Measurements from ENCODE around the gene GPR155. TPM values are rescaled to one million over a fixed set of nuclear protein-coding genes. Genes with fewer than 3 reads are reported as not detected.
"Not testable (repeated sequence)": the region's sequence is repeated elsewhere in the genome, so short reads cannot be mapped to it uniquely, and the experiment has no call there.

Gene GPR155
- total RNA-seq, 1 experiment from 2014 or later = 2.1 TPM

GRCh38 chr2:174397773-174398172, 89.1 kb downstream of the GPR155 start:
- no peak for TF ChIP-seq CTCF (IDR thresholded peaks at IDR 0.05; ENCODE audit: unreplicated experiment)
- no TSS peak for BruUV-seq (replicated peaks)
- H3K36me3 Mint-ChIP-seq (ENCODE audit: insufficient read depth, unreplicated experiment) = peaks cover 23% of the 10 kb centered on the region
- no peaks in the 10 kb centered on the region for H3K9me3 Mint-ChIP-seq (ENCODE audit: low read depth, unreplicated experiment)
- intact Hi-C loops (cut with micrococcal nuclease; ENCODE audit: unreplicated experiment) = no loop called here
- CTCF ChIA-PET = no interaction called here
- no peak overlapping the region for H3K27ac Mint-ChIP-seq (ENCODE audit: unreplicated experiment)
- no peaks in the 10 kb centered on the region for H3K27me3 Mint-ChIP-seq (ENCODE audit: unreplicated experiment)
- no peak for DNase-seq
- H3K4me3 Mint-ChIP-seq (ENCODE audit: low read depth, unreplicated experiment) = no peak overlapping the region
- peaks cover 10% of the 10 kb centered on the region for H3K4me1 Mint-ChIP-seq (ENCODE audit: low read depth, unreplicated experiment)

- DNase-seq = no peak
- peak overlapping the region; percentile 93 for H3K4me3 Mint-ChIP-seq (ENCODE audit: low read depth, unreplicated experiment)
- peak overlapping the region; percentile 88 for H3K27ac Mint-ChIP-seq (ENCODE audit: unreplicated experiment)
- intact Hi-C loops (cut with micrococcal nuclease; ENCODE audit: unreplicated experiment) = no loop called here
- no peaks in the 10 kb centered on the region for H3K9me3 Mint-ChIP-seq (ENCODE audit: low read depth, unreplicated experiment)
- no peaks in the 10 kb centered on the region for H3K27me3 Mint-ChIP-seq (ENCODE audit: unreplicated experiment)
- peaks cover 36% of the 10 kb centered on the region for H3K36me3 Mint-ChIP-seq (ENCODE audit: insufficient read depth, unreplicated experiment)
- no TSS peak for BruUV-seq (replicated peaks)
- CTCF ChIA-PET = no interaction called here
- H3K4me1 Mint-ChIP-seq (ENCODE audit: low read depth, unreplicated experiment) = peaks cover 18% of the 10 kb centered on the region
- no peak for TF ChIP-seq CTCF (IDR thresholded peaks at IDR 0.05; ENCODE audit: unreplicated experiment)
Measured at GRCh38 chr2:174395969-174396630, 90.7 kb downstream of the GPR155 start.

- Mint-ChIP-seq H3K4me1 (ENCODE audit: low read depth, unreplicated experiment) (peaks cover 18% of the 10 kb centered on the region), H3K27me3 (ENCODE audit: unreplicated experiment) (no peaks in the 10 kb centered on the region), H3K9me3 (ENCODE audit: low read depth, unreplicated experiment) (no peaks in the 10 kb centered on the region), H3K36me3 (ENCODE audit: insufficient read depth, unreplicated experiment) (peaks cover 39% of the 10 kb centered on the region), H3K4me3 (ENCODE audit: low read depth, unreplicated experiment) (peak within 1 kb of the TSS; percentile 93), H3K27ac (ENCODE audit: unreplicated experiment) (peak within 1 kb of the TSS; percentile 88)
- TF ChIP-seq CTCF (IDR thresholded peaks at IDR 0.05; ENCODE audit: unreplicated experiment) = no peak
- TSS peak; percentile 56 for BruUV-seq (replicated peaks)
- intact Hi-C loops (cut with micrococcal nuclease; ENCODE audit: unreplicated experiment) = no loop called here
- DNase-seq = peak; percentile 85
- CTCF ChIA-PET = no interaction called here
Measured at GRCh38 chr2:174395284-174395968, 91.4 kb downstream of the GPR155 start, which contains the start of gene SCRN3. Gene SCRN3 (plus strand): TSS chr2:174395730. CDS start chr2:174398284, 2,554 bp downstream.

GRCh38 chr2:174392706-174393105, 94.1 kb downstream of the GPR155 start:
- no peaks in the 10 kb centered on the region for H3K9me3 Mint-ChIP-seq (ENCODE audit: low read depth, unreplicated experiment)
- CTCF ChIA-PET = no interaction called here
- H3K4me3 Mint-ChIP-seq (ENCODE audit: low read depth, unreplicated experiment) = no peak overlapping the region

GRCh38 chr2:174390303-174390702, 96.5 kb downstream of the GPR155 start:
- DNase-seq; CTCF ChIA-PET; H3K27me3 Mint-ChIP-seq (ENCODE audit: unreplicated experiment); H3K27ac Mint-ChIP-seq (ENCODE audit: unreplicated experiment); H3K9me3 Mint-ChIP-seq (ENCODE audit: low read depth, unreplicated experiment); H3K4me3 Mint-ChIP-seq (ENCODE audit: low read depth, unreplicated experiment); BruUV-seq (replicated peaks); intact Hi-C loops (cut with micrococcal nuclease; ENCODE audit: unreplicated experiment): not testable (repeated sequence)
- Mint-ChIP-seq H3K4me1 (ENCODE audit: low read depth, unreplicated experiment) (peaks cover 10% of the 10 kb centered on the region), H3K36me3 (ENCODE audit: insufficient read depth, unreplicated experiment) (peaks cover 30% of the 10 kb centered on the region)

More at GRCh38 chr2:174392706-174393105, 94.1 kb downstream of the GPR155 start:
- Mint-ChIP-seq H3K4me1 (ENCODE audit: low read depth, unreplicated experiment) (peaks cover 18% of the 10 kb centered on the region), H3K36me3 (ENCODE audit: insufficient read depth, unreplicated experiment) (peaks cover 43% of the 10 kb centered on the region), H3K27ac (ENCODE audit: unreplicated experiment) (no peak overlapping the region), H3K27me3 (ENCODE audit: unreplicated experiment) (no peaks in the 10 kb centered on the region)
- no peak for DNase-seq
- no TSS peak for BruUV-seq (replicated peaks)
- intact Hi-C loops (cut with micrococcal nuclease; ENCODE audit: unreplicated experiment) = no loop called here
- no peak for TF ChIP-seq CTCF (IDR thresholded peaks at IDR 0.05; ENCODE audit: unreplicated experiment)

Measured in Calu3 (cell line).